BE2C (cell line): ENCODE data around the gene PHYH.

Experiments used
- DNase-seq: peaks from one replicate; pipeline ENCODE4 v3.0.0-alpha.2; 2020
- H3K27me3 ChIP-seq: fragments of 250-450 bp; sonication (Bioruptor Pico); 2 replicates; pipeline ENCODE4 v1.5.1; 2020; ENCODE audit warnings: mild to moderate bottlenecking
- H3K36me3 ChIP-seq: fragments of 250-450 bp; sonication (Bioruptor Pico); 2 replicates; pipeline ENCODE4 v1.5.1; 2020; ENCODE audit warnings: mild to moderate bottlenecking
- H3K4me1 ChIP-seq: fragments of 250-450 bp; sonication (Bioruptor Pico); 2 replicates; pipeline ENCODE4 v1.5.1; 2020
- H3K4me3 ChIP-seq: 2 replicates; pipeline ENCODE4 v1.5.1; 2011; ENCODE audit warnings: low read depth, low read length
- H3K9me3 ChIP-seq: fragments of 250-450 bp; sonication (Bioruptor Pico); 2 replicates; pipeline ENCODE4 v1.5.1; 2020
- CTCF ChIP-seq: IDR thresholded peaks from 2 replicates; pipeline ENCODE4 v1.5.1; 2012; ENCODE audit warnings: mild to moderate bottlenecking, low read depth, low read length

Gene PHYH

GRCh38 chr10:13270877-13271551 lies 28.9 kb downstream of the PHYH start:
- Histone ChIP-seq H3K4me3 (no peak overlapping the region), H3K27me3 (no peaks in the 10 kb centered on the region), H3K9me3 (no peaks in the 10 kb centered on the region), H3K36me3 (no peaks in the 10 kb centered on the region), H3K4me1 (peaks cover 3% of the 10 kb centered on the region; the same call in 1 of the 2 replicates)
- no peak for DNase-seq
- no peak for TF ChIP-seq CTCF

GRCh38 chr10:13268841-13269240 lies 31.0 kb downstream of the PHYH start:
- peaks cover 3% of the 10 kb centered on the region; the same call in 1 of the 2 replicates for H3K4me1 ChIP-seq
- TF ChIP-seq CTCF: no peak
- no peaks in the 10 kb centered on the region for H3K27me3 ChIP-seq
- no peak for DNase-seq
- H3K36me3 ChIP-seq: no peaks in the 10 kb centered on the region
- no peak overlapping the region for H3K4me3 ChIP-seq
- no peaks in the 10 kb centered on the region for H3K9me3 ChIP-seq

- no peaks in the 10 kb centered on the region for H3K9me3 ChIP-seq
- DNase-seq: no peak
- H3K27me3 ChIP-seq: no peaks in the 10 kb centered on the region
- peaks cover 3% of the 10 kb centered on the region; the same call in 1 of the 2 replicates for H3K4me1 ChIP-seq
- TF ChIP-seq CTCF: no peak
- no peak overlapping the region for H3K4me3 ChIP-seq
- no peaks in the 10 kb centered on the region for H3K36me3 ChIP-seq
These were observed 31.6 kb downstream of the PHYH start for GRCh38 chr10:13268310-13268709.

GRCh38 chr10:13263591-13263990 lies 36.3 kb downstream of the PHYH start:
- Histone ChIP-seq H3K4me3 (no peak overlapping the region), H3K36me3 (no peaks in the 10 kb centered on the region), H3K9me3 (no peaks in the 10 kb centered on the region), H3K4me1 (no peaks in the 10 kb centered on the region), H3K27me3 (no peaks in the 10 kb centered on the region)
- no peak for TF ChIP-seq CTCF
- no peak for DNase-seq

- no peaks in the 10 kb centered on the region for H3K36me3 ChIP-seq
- no peaks in the 10 kb centered on the region for H3K9me3 ChIP-seq
- H3K4me3 ChIP-seq: no peak overlapping the region
- no peak for DNase-seq
- no peaks in the 10 kb centered on the region for H3K4me1 ChIP-seq
- H3K27me3 ChIP-seq: no peaks in the 10 kb centered on the region
- TF ChIP-seq CTCF: no peak
These were observed 37.4 kb downstream of the PHYH start for GRCh38 chr10:13262433-13262832.

GRCh38 chr10:13257621-13258140 lies 42.2 kb downstream of the PHYH start:
- H3K9me3 ChIP-seq: no peaks in the 10 kb centered on the region
- H3K36me3 ChIP-seq: no peaks in the 10 kb centered on the region
- DNase-seq: no peak
- no peak overlapping the region for H3K4me3 ChIP-seq
- H3K4me1 ChIP-seq: no peaks in the 10 kb centered on the region
- H3K27me3 ChIP-seq: no peaks in the 10 kb centered on the region; the same call in 1 of the 2 replicates
- TF ChIP-seq CTCF: no peak
